Measurements from ENCODE around the gene CARD10.
"Not testable (repeated sequence)": the region's sequence is repeated elsewhere in the genome, so short reads cannot be mapped to it uniquely, and the experiment has no call there.

Gene CARD10

DNA sequence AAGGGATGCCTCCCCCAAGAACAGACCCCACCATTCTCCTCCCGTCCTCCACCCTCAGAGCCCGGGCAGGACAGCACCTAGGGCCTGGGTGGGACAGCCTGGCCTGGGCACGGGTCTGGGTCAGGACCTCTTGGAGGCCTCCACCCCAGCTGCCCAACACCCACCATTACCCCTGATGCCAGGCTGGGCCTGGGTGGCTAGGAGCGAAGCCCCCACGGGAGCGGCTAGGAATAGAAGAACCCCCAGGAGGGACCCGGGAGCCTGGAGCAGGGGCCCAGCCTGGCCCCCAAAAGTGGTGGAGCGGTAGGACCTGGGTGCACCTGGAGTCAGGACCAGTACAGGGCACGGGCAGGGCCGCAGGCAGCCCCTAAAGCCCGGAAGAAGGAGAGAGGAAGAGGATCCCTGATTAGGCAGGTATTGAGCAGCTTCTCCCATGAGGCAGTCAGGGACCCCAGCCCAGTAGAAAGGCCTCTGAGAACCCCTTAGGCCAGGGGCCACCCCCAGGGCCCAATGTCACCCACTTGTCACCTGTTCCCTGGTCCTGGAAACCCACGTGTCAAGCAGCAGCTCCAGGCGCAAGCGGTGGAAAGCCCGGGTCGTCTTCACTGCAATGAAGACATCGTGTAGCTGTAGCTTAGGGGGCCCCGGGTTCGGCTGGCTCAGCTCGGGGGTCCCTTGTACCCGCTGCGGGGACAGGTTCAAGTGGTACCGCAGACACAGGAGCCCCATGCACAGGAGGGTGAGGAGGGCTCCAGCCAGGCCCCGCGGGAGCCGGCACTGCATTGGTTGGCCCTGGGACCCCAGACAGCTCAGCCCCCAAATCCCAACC is 33.6 kb downstream of the CARD10 start:
- no peak for DNase-seq (ENCODE audit: low read depth)

DNA sequence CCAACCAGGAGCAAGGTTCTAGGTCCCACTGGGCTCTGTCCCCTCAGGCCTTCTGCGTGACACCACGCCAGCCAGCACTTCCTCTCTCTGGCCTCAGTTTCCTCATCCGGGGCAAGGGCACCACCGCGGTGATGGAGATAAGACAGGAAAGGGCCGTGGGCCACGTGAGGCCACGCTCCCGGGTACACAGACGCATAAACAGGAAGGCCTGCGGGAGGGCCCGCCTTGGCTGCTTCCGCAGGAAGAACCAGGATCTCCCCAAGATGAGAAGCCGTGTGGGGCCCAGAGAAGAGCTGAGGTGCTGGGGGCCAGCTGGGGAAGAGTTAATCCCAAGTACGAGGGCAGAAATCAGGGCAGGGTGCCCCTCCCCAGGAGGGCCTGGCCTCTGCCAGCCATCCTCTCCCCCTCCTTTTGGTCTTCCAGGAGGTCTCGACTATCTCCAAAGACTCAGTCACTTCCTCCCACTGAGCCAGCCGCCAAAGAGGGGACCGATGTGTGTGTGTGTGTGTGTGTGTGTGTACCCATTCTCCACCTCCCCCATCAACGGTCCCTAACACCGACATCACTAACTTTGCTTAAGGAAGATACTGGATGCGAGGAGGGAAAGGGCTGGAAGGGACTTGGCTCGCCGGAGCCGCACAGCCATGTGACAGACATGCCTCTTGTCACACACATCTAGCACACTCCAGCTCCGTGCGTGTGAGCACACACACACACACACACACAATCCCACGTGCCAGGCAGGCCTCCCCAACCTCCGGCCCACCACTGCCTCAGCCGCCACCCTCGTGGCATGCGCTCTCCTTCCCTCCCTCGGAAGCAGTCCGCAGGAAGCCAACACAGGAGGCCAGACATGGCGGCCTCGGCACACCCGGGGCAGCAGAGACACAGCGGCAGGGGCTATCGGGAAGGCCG is 34.5 kb downstream of the CARD10 start:
- no peak for DNase-seq (ENCODE audit: low read depth)

DNA sequence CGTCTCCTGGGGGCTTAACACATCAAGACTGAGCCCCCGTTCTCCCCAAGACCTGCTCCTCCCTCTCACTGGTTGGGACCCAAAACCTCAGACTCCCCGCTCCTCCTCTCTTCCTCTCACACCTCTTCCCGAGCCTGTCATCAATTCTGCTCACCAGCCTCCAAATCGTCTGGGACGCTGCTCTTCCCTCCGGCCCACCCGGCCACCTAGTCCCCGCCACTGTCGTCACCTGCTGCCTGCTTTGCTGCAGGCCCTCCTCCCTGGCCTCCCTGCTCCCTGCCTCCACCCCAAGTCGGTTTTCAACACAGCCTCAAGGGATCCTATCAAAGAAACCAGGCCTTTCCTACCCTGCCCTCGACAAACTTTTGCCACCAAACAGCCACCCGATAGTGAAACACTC is 36.2 kb downstream of the CARD10 start:
- DNase-seq (ENCODE audit: low read depth), result no peak

DNA sequence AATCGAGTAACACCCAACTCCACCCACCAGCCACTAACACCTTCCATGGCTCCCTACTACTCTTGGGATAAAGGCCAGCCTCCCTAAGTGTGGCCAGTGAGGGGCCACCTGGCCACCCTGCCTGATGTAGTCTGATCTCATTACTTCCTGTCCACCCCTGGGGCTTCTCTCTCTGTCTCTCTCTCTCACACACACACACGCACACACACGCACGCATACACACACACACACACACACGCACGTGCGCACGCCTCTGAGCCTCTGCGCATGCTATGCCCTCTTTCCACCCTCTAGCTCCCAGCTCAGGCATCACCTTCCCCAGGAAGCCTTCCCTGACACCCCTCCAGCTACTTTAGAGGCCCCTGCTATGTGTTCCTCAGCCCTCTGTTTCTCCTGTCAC is 37.0 kb downstream of the CARD10 start:
- DNase-seq (ENCODE audit: low read depth), result no peak

DNA sequence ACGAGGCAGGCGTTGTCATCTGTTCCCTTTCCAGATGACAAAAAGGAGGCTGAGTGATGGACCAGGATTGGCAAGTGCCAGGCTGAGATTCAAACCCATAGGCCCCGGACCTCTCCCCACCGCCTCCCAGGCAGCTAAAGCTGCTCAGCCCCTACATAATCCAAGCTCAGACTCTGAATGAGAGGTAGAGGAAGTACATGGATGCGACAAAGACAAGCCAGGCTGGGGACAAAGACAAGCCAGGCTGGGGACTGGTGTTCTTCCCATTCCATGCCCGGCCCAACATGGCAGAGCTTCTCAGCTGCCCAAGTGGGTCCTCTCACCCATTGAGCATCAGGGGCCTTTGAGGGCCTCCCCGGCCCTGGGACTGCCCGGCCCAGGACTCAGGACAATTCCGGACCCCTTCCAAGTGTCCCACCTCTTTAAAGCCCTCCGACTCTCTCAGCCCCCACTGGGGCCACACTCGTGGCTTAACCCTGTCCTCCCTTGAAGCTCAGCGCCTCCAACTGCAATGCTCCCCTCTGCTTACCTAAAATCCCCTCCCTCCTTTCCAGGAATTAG is 37.8 kb downstream of the CARD10 start:
- no peak for DNase-seq (ENCODE audit: low read depth)

DNA sequence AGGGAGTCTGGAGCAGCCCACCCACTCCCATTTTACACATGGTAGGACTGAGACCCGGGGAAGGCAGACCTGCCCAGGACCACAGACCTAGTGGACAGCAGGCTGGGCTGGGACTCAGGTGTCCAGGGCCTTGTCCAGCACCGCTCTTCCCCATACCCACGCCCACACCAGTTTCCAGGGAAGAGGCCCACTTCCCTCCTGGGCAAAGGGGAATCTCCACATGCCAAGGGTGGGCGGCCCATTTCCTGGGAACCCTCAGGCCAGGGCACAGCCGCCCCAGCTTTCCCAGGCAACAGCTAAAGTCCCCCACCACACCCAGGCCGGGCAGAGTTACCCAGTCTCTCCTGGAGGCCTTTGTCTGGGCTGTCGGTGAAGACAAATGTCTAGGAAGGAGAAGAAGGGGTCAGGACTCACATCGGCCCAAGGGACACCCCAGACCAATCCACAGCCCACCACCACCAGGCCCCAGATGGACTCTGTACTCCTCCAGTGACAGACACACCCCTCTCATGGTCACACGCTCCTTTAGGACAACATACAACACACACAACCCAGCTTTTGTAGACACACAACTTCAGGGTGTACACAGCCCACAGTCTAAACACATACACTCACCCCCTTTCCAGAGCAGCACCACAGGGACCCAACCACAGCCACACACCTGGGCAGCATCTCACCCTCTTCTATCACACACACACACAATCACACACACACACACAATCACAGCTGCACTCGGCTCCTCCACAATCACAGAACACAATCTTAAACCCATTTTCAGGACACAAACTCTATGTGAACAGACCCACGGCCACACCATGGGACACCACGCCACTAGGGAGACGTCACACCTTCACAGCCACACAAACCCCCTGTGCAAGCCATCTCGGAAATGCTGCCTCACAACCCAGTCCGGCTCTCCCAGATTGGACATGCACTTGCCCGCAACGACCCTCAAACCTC is 38.5 kb downstream of the CARD10 start:
- DNase-seq (ENCODE audit: low read depth), result no peak

DNA sequence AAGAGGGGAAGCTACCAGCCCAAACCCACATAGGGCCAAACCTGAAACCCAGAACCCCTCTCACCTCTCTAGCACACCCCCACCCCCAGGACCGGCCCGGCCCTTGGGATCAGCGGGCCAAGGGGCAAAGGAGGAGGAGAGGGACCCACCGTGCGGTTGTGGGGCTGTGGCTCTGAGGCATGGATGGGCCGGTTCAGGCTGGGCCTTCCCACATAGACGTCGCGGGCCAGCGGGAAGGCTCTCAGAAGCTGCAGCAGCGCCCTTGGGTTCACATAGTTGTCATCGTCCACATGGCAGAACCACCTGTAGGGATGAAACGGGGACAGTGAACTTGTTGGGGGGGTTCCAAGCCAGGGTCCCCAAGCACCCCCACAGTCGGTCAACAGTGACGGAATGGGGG is 40.0 kb downstream of the CARD10 start:
- no peak for DNase-seq (ENCODE audit: low read depth)

DNA sequence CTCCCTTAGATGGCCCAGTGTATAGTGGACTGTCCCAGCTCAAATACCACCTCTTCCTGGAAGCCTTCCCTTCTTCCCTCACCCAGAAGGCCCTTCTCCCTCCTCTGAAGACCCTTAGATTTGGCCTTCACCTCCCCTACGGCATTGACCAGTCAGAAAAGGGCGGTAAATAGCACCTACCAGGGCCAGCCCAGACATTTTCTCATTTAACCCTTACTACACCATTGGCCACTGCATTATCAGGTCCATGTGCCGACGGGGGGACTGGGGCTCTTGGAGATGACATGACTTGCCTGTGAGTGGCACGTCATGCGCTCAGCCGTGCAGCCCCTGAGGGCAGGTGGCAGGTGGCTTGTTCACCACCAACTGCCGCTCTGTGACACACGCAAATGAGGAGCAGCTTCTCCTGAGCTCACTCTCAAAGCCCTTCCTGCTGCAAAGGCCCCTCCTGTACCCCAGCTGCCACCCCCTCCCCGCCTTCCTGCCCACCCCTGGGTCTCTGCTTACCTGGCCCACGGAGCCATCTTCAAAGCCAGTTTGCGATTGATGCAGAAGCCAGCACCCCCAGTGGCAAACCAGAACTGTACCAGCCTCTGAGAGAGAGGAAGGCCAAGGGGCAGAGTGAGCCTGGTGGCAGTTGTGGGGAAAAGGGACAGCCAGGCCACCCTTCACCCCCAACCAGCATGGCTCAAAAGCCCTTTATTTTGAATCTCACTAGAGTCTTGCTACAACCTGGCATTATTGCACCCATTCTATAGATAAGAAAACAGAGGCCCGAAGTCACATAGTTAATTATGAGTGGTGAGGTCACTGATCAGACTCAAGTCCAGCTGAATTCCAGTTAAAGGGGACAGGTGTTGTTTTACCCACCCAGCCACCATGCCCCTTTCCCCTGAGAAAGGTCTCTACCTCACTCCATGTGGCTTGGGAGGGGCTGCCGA is 42.6 kb downstream of the CARD10 start:
- no peak for DNase-seq (ENCODE audit: low read depth)

DNA sequence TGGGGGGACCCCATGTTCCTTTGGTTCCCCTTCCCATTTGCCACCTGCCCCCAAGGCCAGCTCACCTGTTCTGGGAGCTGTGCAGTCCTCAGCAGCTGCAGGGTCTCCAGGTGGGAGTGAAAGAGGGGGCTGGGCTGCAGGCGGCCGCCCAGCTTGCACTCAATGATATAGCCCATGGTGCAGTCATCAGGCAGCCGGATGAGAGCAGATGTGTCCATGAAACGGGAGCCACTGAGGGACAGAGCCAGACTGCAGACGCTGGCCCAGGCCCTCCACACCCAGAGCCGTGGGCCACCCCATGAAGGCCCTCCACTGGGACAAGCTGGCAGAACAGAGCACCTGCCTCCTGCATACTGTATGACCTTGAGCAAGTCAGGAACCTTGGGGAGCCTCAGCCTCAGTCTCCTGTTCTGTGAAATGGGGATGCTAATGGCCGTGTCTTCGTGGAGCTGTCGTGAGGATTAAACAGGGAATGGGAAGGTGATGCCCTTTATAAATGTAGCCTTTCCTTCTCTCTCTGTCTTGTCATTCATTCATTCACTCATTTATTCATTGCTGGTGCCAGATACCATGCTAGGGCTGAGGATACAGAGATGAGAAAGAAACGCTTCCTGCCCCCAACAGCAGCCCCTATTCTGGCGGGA is 44.6 kb downstream of the CARD10 start:
- DNase-seq (ENCODE audit: low read depth), result no peak

DNA sequence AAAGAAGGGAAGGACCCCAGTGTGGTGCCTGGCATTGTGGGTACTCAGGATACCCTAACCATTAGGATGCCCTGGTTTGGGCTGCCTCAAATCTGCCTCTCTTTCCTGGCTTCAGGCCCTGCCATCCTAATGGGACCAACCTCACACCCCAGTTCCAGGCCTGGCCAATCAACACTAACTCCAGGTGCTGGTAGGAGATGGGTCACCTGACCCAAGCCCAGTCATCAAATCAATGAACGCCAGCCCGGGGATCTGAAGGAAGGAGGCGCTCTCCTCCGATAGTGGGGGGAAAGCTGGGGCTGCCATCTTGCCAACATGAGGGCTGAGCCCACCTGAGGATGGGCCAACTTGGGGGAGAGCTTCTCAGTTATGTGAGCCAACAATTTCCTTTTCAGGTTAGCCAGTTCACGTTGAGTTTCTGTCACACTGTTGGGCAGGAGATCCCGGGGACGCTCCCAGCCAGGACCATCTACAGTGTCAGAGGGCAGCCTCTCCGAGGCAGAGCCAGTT is 45.7 kb downstream of the CARD10 start:
- DNase-seq (ENCODE audit: low read depth), result no peak

DNA sequence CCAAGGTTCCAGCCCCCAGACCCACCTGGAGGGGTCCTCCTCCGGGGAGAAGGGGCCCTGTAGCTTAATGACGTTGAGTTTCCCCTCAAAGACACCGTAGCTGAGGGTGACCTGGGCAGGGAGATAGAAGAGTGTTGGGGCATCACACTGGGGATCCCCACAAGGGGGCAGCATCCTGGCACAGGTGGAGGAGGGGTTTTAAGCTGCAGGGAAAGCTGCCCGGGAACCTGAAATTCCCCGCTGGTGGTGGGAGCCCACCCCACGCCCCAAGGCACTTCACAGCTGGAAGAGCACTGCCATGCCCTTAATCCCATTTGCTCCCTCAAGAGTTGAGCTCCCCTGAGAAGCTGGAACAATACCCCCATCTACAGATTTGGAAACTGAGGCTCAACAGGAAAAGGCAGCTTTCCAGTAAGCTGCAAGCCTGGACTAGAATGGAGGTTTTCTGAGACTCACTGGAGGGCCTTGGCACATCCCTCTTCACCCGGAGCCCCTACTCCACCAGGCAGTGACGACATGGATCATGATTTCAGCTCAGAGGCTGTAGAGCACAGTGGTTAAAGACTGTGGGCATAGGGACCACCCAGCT is 46.7 kb downstream of the CARD10 start:
- DNase-seq (ENCODE audit: low read depth), result no peak

DNA sequence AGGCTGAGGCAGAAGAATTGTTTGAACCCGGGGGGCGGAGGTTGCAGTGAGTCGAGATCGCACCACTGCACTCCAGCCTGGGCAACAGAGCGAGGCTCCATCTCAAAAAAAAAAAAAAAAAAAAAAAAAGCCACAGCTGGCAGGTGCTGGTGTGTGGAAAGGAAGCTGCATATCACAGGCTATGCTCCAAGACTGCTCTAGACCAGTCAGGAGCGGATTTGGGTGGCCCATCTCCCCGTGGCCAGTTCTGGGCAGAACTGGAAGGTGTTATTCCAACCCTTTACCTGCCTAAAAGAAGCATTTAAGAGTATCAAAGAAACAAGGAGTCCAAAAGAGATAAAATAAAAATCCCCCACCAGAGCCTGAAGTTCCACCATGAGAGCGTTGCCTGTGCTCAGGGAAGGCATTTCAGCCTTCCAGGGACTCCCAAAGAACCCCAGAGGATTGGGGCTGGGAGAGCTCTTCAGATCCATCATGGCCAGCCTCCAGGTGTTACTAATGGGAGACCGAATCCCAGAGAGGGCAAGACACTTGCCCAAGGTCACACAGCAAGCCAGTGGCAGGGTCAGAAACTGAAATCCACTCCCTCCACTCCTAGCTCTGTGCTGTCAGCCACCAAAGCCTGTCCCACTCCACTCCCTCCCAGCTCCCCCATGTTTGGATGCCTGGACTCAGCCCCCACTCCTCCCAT is 47.3 kb downstream of the CARD10 start:
- no peak for DNase-seq (ENCODE audit: low read depth)

DNA sequence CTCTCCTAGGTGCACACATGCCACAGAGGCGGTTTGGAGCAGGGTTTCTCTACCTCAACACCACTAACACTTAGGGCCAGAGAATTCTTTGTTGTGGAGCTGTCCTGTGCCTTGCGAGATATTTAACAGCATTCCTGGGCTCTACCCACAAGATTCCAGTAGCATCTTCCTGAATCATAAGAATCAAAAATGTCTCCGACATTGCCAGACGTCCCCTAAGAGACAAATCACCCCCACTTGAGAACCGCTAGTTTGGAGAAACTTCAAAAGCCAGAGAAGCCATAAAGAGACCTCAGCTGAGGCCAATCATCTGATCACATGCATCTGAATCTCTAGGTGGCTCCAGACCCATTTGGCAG is 49.1 kb downstream of the CARD10 start:
- no peak for DNase-seq (ENCODE audit: low read depth)

DNA sequence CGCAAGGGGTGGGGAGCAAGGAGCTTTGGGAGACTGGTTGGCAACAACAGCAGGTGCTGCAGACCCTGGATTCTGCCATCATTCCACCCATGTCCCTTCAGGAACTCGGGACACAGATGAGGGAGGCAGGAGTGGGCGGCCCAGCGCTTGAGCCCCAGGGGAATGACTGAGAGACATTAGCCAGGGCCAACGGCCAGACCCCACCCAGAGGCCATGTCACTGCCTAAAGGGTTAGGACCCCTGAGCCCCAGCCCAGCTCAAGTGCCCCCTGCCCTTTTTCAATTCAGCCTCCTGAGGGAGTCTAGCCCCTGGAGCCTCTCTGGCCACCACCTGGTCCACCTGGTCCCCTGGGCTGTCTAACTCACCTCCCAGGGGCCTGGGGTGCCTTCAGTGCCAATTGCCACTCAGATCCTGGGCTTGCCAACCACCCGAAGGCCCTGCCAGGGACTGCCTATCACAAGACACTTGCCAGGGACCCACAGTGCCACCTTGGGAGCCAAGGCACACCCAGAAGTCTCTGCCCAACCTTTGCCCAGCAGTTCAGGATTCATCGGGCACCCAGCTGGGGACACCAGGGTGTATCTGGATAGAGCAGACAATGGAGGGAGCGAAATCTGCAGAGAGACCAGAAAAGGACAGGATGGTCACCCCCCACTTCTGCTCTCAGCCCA is 49.7 kb downstream of the CARD10 start:
- no peak for DNase-seq (ENCODE audit: low read depth)

DNA sequence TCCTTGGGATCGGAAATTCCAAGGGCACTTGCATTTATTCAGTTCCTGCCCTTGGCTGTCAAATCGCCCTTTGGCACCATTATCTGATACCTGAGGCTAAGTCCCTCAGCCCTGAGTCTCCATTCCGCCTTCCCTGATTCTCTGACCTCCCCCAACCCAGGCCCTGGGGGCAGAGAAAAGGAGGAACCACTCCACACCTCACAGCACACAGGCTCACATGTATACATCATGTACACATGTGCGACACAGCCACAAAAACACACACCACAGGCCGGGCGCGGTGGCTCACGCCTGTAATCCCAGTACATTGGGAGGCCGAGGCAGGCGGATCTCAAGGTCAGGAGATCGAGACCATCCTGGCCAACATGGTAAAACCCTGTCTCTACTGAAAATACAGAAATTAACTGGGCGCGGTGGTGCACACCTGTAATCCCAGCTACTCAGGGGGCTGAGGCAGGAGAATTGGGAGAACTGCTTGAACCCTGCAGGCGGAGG is 51.0 kb downstream of the CARD10 start:
- DNase-seq (ENCODE audit: low read depth), result not testable (repeated sequence)

DNA sequence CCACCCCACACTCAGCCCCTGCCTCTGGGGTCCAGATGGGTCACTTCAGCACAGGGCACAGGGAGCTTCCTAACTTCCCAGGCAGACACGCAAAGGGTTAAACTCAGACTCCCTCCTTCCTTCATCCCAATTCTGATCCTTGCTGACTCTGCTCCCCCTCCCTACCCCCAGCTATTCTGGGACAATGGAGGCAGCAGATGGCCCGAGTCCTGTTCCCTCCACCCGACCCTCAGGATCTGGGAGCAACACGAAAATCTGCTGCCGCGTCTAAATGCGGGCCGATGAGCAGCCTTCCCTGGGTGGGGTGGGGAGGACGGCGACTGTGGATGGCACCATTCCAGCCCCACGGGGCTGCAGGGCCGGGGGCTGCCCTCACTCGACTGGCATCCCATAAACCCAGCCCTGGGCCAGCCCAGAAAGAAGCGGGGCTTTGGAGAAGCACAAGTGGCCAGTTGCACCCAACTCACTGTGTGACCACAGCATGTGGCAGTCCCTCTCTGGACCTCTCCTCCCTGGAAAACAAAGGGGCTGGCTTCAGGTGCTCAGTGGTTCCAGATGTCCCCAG is 51.7 kb downstream of the CARD10 start:
- DNase-seq (ENCODE audit: low read depth), result no peak

DNA sequence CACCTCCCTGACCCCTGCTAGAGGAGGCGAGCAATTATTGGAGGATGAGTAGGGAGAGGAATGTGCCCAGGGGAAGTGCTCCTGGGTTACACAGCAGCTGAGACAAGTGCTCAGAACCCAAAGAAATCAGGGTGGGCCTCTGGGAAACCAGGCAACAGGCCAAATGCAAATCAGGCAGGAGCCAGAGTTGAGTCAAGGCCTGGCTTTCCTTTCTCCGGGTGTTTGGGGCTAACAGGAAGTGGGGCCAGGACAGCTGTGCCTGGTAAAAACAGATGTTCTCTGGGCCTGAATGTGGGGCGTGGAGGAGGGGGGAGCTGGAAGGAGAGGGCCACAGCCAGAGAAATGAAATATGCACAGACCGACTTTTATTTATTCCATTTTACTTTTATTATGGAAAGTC is 55.0 kb downstream of the CARD10 start:
- DNase-seq (ENCODE audit: low read depth), result no peak

DNA sequence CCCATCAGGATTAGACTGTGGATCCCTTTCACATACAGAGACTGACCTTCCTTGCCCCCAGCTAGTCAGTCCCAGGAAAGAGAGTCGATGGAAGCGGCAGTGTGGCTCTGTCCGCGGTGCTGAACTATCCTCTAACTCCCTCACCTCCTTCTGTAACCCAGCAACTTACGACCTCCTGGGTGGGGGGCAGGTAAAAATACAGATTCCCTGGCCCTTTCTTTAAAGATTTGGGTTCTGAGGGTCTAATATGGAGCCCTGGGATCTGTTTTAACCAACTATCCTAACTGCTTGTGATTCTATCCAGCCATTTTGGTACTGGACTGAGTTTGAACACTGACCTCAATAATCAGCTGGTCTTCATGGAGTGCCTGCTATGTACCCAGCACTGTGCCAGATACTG is 56.2 kb downstream of the CARD10 start:
- DNase-seq (ENCODE audit: low read depth), result no peak
